Left forelimb (tissue), 1 donor: ENCODE measurements around the gene CACNA1C.

Experiments
- DNase-seq: peaks from one replicate; pipeline ENCODE4 v3.0.0-alpha.2; 2018; ENCODE audit warnings: low spot score

CACNA1C gene

DNA sequence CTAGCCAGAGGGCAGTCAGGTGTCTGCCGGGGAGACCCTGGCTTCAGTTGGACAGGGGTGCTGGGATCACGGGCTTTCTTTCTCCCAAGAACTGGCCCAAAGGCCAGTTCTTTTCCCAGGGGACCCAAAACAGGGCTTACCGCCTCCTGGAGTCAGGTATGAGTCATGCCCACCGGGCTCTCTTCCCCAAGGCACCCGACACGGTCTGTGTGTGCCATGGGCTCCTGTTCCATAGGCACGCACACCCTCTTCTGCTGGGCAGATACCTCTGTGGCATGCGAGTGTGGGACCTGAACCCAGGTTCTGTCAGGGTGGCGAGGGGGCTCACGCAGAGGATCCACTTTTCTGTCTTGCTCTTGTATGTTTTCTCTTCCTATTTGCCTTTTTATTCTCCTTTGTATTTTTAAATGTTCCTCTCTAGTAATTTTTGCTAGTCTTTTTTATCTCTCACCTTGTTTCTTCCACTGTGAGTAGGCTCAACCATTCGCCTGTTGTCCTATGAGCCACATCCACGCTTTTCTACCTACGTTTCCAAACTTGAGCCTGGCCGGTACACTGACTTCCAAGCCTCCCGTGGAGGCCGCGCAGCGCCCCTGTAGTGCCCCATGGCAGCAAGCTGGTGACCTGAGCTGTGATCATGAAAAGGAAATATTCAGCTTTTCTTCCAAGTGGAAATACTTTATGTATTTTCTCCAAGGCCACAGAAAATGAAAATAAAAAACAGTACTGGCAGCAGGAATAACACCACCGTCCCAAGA, 362.2 kb downstream of the CACNA1C start:
- no peak for DNase-seq

- DNase-seq, result no peak
These were observed 362.8 kb downstream of the CACNA1C start for GRCh38 chr12:2415568-2415944.

DNA sequence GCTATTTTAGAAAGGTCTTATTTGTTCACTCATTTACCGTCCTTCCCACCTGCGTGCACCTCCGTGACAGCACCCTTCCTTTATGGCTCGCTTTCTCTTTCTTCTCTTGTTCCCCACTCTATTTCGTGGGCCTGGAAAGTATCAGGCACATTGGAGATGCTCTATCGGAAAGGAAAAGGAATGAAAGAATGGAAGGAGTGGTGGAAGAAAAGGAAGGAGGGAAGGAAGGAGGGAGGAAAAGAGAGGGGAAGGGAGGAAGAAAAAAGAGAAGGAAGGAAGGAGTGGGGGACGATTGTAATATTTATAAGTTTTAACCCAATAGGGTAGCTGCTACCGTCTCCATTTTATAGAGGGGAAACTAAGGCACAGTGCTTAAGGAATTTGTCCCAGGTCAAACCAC, 363.4 kb downstream of the CACNA1C start:
- DNase-seq, result no peak

- DNase-seq, result no peak
These were observed 364.8 kb downstream of the CACNA1C start for GRCh38 chr12:2417481-2418160.

DNA sequence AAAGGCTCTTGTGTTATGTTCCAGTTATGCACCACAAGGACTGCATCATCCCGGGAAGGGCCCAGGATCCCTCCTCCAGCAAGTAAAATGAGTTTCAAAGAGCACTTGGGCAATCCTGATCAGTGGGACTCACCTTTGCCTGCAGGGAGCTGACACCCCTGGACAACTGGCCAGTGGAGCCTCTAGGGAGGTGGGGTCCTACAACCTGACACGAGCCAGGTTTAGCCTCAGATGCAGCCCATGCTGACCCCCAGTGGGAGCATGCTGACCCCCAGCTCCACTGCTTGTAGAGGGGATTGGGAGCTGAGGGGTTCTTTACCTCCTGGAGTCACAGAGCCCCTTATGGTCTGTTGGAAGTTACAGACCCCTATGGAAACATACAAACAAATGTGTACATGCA, 365.8 kb downstream of the CACNA1C start:
- no peak for DNase-seq

GRCh38 chr12:2422591-2422990, 369.8 kb downstream of the CACNA1C start:
- DNase-seq, result no peak

DNA sequence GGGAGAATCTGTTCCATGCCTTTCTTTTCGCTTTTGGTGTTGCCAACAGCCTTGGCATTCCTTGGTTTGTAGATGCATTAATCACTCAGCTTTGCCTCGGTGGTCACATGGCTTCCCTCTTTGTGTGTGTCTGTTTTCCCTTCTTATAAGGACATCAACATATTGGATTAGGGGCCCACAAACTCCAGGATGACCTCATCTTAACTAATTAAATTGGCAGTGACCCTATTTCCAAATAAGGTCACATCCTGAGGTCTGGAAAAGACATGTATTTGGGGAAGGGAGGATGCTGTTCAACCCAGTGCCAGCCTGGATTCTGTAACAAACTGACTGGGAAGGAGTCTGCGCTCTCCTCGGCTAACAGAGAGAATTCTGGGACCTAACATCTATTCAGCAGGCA, 376.2 kb downstream of the CACNA1C start:
- no peak for DNase-seq

DNA sequence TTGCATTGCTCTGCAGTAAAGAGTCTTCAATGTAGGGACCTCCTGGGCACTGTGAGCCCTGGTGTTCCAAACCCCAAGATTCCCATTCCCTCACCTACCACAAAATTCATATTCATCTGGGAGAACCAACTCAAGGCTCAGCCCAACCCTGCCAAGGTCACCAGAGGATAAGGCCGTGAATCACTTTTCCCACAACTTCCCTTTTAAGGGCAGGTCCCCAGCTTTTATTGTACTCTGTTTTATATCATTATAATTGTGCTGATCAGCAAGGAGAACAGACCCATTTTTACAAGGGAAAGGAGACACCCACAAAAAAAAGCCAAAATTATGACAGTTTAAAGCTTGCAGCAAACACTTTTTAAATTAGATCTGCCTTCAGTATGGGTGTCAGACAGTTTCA, 379.0 kb downstream of the CACNA1C start:
- no peak for DNase-seq

DNA sequence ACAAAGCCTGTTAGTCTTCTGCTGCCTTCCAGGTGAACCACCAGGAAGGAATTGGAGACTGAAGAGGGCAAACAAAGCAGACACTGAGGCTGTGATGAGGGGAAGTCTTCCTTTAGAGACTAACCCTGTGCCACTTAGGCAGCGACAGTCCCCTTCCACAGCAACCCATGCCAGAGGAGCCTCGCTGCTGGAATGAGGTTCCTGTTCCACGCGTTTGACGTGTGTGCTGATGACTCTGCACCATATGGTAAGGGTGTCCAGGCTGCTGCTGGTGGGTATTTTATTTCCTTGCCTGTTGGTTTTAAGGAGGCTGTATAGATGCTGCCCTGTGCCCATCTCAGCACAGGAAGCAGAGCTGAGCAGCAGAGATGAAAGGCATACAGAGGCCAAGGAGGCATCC, 380.1 kb downstream of the CACNA1C start:
- no peak for DNase-seq

GRCh38 chr12:2435511-2435910, 382.7 kb downstream of the CACNA1C start:
- no peak for DNase-seq

- DNase-seq, result no peak
These were observed 386.7 kb downstream of the CACNA1C start for GRCh38 chr12:2439332-2440100.

GRCh38 chr12:2443776-2444175, 391.0 kb downstream of the CACNA1C start:
- DNase-seq, result no peak

GRCh38 chr12:2445968-2446367, 393.2 kb downstream of the CACNA1C start:
- DNase-seq, result no peak

GRCh38 chr12:2447861-2448260, 395.1 kb downstream of the CACNA1C start:
- no peak for DNase-seq

- no peak for DNase-seq
These were observed 396.8 kb downstream of the CACNA1C start for GRCh38 chr12:2449586-2449985.

- no peak for DNase-seq
These were observed 397.8 kb downstream of the CACNA1C start for GRCh38 chr12:2450553-2450952.

- DNase-seq, result no peak
These were observed 398.2 kb downstream of the CACNA1C start for GRCh38 chr12:2451025-2451424.

GRCh38 chr12:2451497-2451896, 398.7 kb downstream of the CACNA1C start:
- no peak for DNase-seq

- no peak for DNase-seq
These were observed 400.4 kb downstream of the CACNA1C start for GRCh38 chr12:2453076-2453760.

- DNase-seq, result no peak
These were observed 400.9 kb downstream of the CACNA1C start for GRCh38 chr12:2453761-2454090.

DNA sequence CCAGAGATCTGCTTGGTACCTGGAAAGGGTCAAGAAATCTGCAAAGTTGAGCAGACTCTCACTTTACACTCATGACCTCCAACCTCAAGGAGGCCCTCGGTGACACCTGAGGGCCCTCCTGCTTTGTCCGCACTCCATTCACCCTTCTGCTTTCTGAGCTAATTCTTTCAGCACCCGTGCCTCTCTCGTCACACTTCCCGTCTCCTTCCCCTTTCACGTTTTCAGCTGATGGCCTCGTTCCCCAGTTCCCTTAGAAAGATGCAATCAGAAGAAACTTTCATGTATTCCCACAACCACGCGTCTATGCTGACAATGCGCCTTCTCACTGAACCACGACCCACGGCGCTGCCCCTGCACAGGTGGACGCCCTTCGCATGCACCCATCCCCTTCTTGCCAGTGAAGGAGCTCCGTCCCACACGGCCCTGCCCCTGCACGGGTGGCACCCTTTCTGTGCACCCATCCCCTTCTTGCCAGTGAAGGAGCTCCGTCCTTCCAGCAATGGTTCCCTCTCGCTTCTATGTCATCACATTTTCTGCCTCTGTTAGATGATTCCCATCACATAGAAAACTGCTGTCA, 401.9 kb downstream of the CACNA1C start:
- DNase-seq, result no peak

DNA sequence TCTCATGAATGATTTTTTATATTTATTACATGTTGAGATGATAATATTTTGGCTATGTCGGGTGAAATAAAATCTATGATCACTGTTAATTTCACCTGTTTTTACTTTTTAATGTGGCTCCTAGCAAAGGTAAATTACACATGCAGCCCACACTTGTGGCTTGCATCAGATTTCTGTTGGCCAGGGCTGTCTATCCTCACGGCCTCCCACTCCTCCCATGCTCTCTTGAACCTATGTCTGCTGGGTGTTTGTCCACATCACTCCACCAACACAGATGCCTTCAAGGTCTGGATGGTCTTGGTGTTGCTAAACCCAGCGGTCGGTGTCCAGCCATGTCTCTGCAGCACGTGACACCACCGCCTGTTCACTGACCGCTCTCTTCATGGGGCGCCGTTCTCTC, 402.6 kb downstream of the CACNA1C start:
- no peak for DNase-seq
